Natural killer cell (primary cell): ENCODE results near the gene LARP1B. TPM values are rescaled to one million over a fixed set of nuclear protein-coding genes. Genes with fewer than 3 reads are reported as not detected.
"Not testable (repeated sequence)": the region's sequence is repeated elsewhere in the genome, so short reads cannot be mapped to it uniquely, and the experiment has no call there.

ENCODE experiments used
- ATAC-seq, 3 donors: fragments of 150-1000 bp in 2 of 3; fragments of 200-7000 bp in 1 of 3; cut with Tn5 transposase; 1 replicate in 1 of 3; 2 replicates in 2 of 3; pipeline ENCODE4 v1.10.0; 2021; ENCODE audit warnings: mild to moderate bottlenecking in 2 of 3, moderate library complexity in 2 of 3
- DNase-seq, 2 donors: peaks; one replicate each; pipeline versions ENCODE4 v3.0.0 to v3.0.0-alpha.2; 2013 to 2021; ENCODE audit warnings: mixed read lengths in 1 of 2
- H3K27ac ChIP-seq: one replicate; pipeline ENCODE4 v1.5.1; 2013; ENCODE audit warnings: mild to moderate bottlenecking, low read length
- H3K27me3 ChIP-seq: one replicate; pipeline ENCODE4 v1.6.1; 2013; ENCODE audit warnings: low read length; ENCODE audit not compliant: control insufficient read depth, insufficient read depth
- H3K36me3 ChIP-seq: one replicate; pipeline ENCODE4 v1.6.1; 2013; ENCODE audit warnings: low read length; ENCODE audit not compliant: control insufficient read depth, insufficient read depth
- H3K4me1 ChIP-seq: one replicate; pipeline ENCODE4 v1.6.1; 2013; ENCODE audit warnings: low read length; ENCODE audit not compliant: control insufficient read depth, insufficient read depth
- H3K4me3 ChIP-seq: one replicate; pipeline ENCODE4 v1.5.1; 2013; ENCODE audit warnings: low read length
- H3K9me3 ChIP-seq: one replicate; pipeline ENCODE4 v1.6.1; 2013; ENCODE audit warnings: low read length; ENCODE audit not compliant: control insufficient read depth, insufficient read depth
- H3K27ac Mint-ChIP-seq, 2 donors: one replicate each; pipeline ENCODE4 v1.8.0; 2022; ENCODE audit warnings: mild to moderate bottlenecking in 2 of 2, mixed read lengths in 2 of 2, moderate library complexity in 1 of 2
- H3K27me3 Mint-ChIP-seq, 2 donors: one replicate each; pipeline ENCODE4 v1.8.0; 2022; ENCODE audit warnings: low read depth in 2 of 2, mixed read lengths in 2 of 2
- H3K36me3 Mint-ChIP-seq: one replicate; pipeline ENCODE4 v1.8.0; 2022; ENCODE audit warnings: mixed read lengths
- H3K4me1 Mint-ChIP-seq, 2 donors: one replicate each; pipeline ENCODE4 v1.8.0; 2022; ENCODE audit warnings: mixed read lengths in 2 of 2
- H3K4me3 Mint-ChIP-seq: one replicate; pipeline ENCODE4 v1.8.0; 2022; ENCODE audit warnings: mild to moderate bottlenecking, moderate library complexity, mixed read lengths
- H3K9me3 Mint-ChIP-seq, 2 donors: one replicate each; pipeline ENCODE4 v1.8.0; 2022; ENCODE audit warnings: mixed read lengths in 2 of 2
- WGBS: methylation state at CpG from one replicate; pipeline ENCODE4 v1.1.7; 2013; ENCODE audit warnings: missing lambda C conversion rate; ENCODE audit not compliant: insufficient coverage; 5-methylcytosine and 5-hydroxymethylcytosine counted together
- intact Hi-C: fragments of 100-400 bp; cut with micrococcal nuclease; formaldehyde crosslinking; loops from one replicate; pipeline ENCODE4 v1.14.2; 2022
- total RNA-seq, 4 donors: library from RNA; stranded (reverse); fragments of 120-200 nt in 1 of 4; gene quantifications; one replicate each; pipeline versions ENCODE4 v1.2.3 to v1.2.4, GENCODE V29; 2013 to 2022
- TF ChIP-seq, protein P1 (sequence below): fragments of 200-600 bp; IDR thresholded peaks from one replicate; pipeline ENCODE4 v1.8.0; 2022; ENCODE audit warnings: antibody characterized with exemption

LARP1B gene
- total RNA-seq, 3 donors from 2014 or later (not counting 1 experiment from before 2014, with no cell fraction given), result 8.5 to 10.7 (median 9.1) TPM

DNA sequence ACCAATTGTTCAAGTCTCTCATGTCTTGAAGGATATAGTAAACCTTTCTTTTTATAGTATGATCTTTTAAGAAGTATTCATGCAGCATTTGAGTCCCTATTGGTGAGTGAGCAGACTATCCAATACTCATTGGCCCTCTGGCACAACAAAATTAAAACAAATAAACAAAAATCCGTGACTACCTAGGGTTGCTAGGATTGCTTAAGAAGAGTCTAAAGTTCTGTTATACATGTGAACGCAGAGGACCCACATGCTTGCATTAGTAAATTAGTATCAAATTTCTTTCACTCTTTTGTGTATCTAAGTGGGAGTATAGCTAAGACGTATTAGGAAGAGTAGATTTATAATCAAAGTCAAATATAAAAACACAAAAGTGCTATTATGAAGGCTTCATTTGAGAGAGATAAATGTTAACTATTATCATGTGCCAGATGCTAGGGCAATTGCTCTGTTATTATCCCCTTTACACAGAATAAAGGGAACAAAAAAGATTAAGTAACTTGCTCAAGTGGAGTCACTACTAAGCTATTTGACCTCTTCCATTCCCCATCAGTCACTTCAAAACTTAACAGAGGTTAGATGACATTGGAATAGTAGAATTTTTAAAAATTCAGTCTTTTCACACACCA is 29.2 kb upstream of the LARP1B start:
- Mint-ChIP-seq H3K4me3 (no peak overlapping the region), H3K9me3 (no peaks in the 10 kb centered on the region), H3K27me3 (no peaks in the 10 kb centered on the region), H3K27ac (no peak overlapping the region), H3K4me1 (no peaks in the 10 kb centered on the region), H3K36me3 (peaks cover 6% of the 10 kb centered on the region)
- ATAC-seq, result no peak
- Histone ChIP-seq H3K27ac (no peak overlapping the region), H3K4me1 (no peaks in the 10 kb centered on the region), H3K4me3 (no peak overlapping the region), H3K27me3 (no peaks in the 10 kb centered on the region), H3K9me3 (no peaks in the 10 kb centered on the region), H3K36me3 (peaks cover 28% of the 10 kb centered on the region)
- intact Hi-C loops, result no loop called here
- no peak for DNase-seq
- TF ChIP-seq, protein P1, sequence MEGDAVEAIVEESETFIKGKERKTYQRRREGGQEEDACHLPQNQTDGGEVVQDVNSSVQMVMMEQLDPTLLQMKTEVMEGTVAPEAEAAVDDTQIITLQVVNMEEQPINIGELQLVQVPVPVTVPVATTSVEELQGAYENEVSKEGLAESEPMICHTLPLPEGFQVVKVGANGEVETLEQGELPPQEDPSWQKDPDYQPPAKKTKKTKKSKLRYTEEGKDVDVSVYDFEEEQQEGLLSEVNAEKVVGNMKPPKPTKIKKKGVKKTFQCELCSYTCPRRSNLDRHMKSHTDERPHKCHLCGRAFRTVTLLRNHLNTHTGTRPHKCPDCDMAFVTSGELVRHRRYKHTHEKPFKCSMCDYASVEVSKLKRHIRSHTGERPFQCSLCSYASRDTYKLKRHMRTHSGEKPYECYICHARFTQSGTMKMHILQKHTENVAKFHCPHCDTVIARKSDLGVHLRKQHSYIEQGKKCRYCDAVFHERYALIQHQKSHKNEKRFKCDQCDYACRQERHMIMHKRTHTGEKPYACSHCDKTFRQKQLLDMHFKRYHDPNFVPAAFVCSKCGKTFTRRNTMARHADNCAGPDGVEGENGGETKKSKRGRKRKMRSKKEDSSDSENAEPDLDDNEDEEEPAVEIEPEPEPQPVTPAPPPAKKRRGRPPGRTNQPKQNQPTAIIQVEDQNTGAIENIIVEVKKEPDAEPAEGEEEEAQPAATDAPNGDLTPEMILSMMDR, result no peak
- no CpG with 5 or more reads among the region's 3 CpGs for WGBS

DNA sequence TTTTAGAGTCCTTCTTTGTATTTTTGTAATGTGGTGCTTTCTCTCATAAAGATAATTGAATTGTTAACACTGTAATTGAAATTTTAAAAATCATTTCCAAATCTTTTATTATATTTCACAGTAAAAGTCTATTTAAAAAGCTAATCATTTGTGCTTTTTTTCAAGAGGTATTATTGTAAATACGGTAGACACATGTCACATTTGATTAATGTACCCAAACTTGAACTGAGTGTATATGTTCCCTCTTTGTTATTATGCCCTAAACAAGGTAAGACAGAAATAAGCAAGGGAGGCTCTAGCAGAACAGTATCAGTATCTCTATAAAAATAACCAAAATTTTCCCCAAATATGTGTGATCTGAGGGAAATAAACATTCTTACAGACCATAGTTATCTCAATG is 21.5 kb upstream of the LARP1B start:
- H3K36me3 Mint-ChIP-seq, result no peaks in the 10 kb centered on the region
- 100% methylated on average over 1 of the region's 1 CpG for WGBS
- H3K27me3 Mint-ChIP-seq, result no peaks in the 10 kb centered on the region
- Histone ChIP-seq H3K4me1 (no peaks in the 10 kb centered on the region), H3K27ac (no peak overlapping the region), H3K4me3 (no peak overlapping the region), H3K9me3 (no peaks in the 10 kb centered on the region), H3K27me3 (no peaks in the 10 kb centered on the region), H3K36me3 (no peaks in the 10 kb centered on the region)
- DNase-seq (no peak), ATAC-seq (no peak)
- H3K4me3 Mint-ChIP-seq, result no peak overlapping the region
- H3K4me1 Mint-ChIP-seq, result no peaks in the 10 kb centered on the region
- intact Hi-C loops, result no loop called here
- H3K27ac Mint-ChIP-seq, result no peak overlapping the region
- H3K9me3 Mint-ChIP-seq, result no peaks in the 10 kb centered on the region
- TF ChIP-seq, protein P1, result no peak

DNA sequence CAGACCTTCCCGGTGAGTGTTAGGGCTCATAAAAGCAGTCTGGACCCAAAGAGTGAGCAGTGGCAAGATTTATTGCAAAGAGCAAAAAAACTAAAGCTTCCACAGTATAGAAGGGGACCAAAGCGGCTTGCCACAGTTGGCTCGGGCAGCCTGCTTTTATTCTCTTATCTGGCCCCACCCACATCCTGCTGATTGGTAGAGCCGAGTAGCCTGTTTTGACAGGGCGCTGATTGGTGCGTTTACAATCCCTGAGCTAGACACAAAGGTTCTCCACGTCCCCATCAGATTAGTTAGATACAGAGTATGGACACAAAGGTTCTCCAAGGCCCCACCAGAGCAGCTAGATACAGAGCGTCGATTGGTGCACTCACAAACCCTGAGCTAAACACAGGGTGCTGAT is 14.1 kb upstream of the LARP1B start:
- H3K27ac Mint-ChIP-seq, H3K27me3 ChIP-seq, H3K4me3 Mint-ChIP-seq, H3K9me3 ChIP-seq, DNase-seq, H3K27me3 Mint-ChIP-seq, H3K9me3 Mint-ChIP-seq, H3K36me3 Mint-ChIP-seq, H3K4me3 ChIP-seq, H3K27ac ChIP-seq, H3K36me3 ChIP-seq, ATAC-seq, H3K4me1 Mint-ChIP-seq, H3K4me1 ChIP-seq, intact Hi-C loops: not testable (repeated sequence)
- 97% methylated on average over 5 of the region's 9 CpGs for WGBS

DNA sequence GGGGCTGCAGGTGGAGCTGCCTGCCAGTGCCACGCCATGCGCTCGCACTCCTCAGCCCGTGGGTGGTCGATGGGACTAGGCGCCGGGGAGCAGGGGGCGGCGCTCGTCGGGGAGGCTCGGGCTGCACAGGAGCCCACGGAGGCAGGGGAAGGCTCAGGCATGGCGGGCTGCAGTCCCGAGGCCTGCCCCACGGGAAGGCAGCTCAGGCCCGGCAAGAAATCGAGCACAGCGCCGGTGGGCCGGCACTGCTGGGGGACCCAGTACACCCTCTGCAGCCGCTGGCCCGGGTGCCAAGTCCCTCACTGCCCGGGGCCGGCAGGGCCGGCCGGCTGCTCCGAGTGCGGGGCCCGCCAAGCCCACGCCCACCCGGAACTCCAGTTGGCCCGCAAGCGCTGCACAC is 13.6 kb upstream of the LARP1B start:
- H3K27me3 Mint-ChIP-seq, H3K4me3 ChIP-seq, H3K9me3 Mint-ChIP-seq, ATAC-seq, DNase-seq, H3K27ac Mint-ChIP-seq, H3K36me3 ChIP-seq, H3K4me1 Mint-ChIP-seq, H3K4me1 ChIP-seq, H3K36me3 Mint-ChIP-seq, H3K27ac ChIP-seq, intact Hi-C loops, H3K27me3 ChIP-seq, H3K9me3 ChIP-seq, H3K4me3 Mint-ChIP-seq: not testable (repeated sequence)
- 96% methylated on average over 34 of the region's 34 CpGs for WGBS

DNA sequence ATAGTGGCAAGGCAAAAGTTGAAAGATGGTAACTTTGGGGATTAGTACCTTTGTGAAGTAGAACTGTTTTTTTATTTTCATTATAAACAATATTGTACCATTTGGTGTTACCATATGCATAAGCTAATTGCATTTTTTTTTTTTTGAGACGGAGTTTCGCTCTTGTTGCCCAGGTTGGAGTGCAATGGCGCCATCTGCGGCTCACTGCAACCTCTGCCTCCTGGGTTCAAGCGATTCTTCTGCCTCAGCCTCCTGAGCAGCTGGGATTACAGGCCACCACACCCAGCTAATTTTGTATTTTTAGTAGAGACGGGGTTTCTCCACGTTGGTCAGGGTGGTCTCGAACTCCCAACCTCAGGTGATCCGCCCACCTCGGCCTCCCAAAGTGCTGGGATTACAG is 9.9 kb upstream of the LARP1B start:
- H3K4me3 ChIP-seq, H3K9me3 Mint-ChIP-seq, H3K36me3 Mint-ChIP-seq, H3K27ac Mint-ChIP-seq, H3K4me1 ChIP-seq, H3K27me3 ChIP-seq, ATAC-seq, H3K4me1 Mint-ChIP-seq, H3K9me3 ChIP-seq, H3K27me3 Mint-ChIP-seq, H3K4me3 Mint-ChIP-seq, intact Hi-C loops, H3K27ac ChIP-seq, H3K36me3 ChIP-seq: not testable (repeated sequence)
- peak in 1 of 2 donors; percentile 33 for DNase-seq
- WGBS, result 83% methylated on average over 9 of the region's 10 CpGs

DNA sequence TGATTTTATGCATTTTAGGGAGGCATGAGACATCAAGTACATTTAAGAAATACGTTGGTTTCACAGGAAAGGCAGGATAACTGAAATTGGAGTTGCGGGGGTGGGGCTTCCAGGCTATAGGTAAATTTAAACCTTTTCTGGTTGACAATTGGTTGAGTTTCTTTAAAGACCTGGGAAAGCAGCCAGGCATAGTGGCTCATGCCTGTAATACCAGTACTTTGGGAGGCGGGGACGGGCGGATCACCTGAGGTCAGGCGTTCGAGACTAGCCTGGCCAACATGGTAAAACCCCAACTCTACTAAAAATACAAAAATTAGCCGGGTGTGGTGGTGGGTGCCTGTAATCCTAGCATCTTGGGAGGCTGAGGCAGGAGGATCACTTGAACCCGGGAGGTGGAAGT is 6.2 kb upstream of the LARP1B start:
- H3K4me1 Mint-ChIP-seq, DNase-seq, intact Hi-C loops, H3K4me1 ChIP-seq, H3K27me3 Mint-ChIP-seq, H3K9me3 ChIP-seq, H3K27ac Mint-ChIP-seq, H3K27ac ChIP-seq, H3K4me3 Mint-ChIP-seq, H3K36me3 ChIP-seq, H3K36me3 Mint-ChIP-seq, H3K9me3 Mint-ChIP-seq, H3K4me3 ChIP-seq, H3K27me3 ChIP-seq, ATAC-seq: not testable (repeated sequence)
- 93% methylated on average over 5 of the region's 9 CpGs for whole genome bisulfite sequencing
